IMR-90 (cell line): ENCODE data around the gene ZNF440. TPM values are rescaled to one million over a fixed set of nuclear protein-coding genes. Genes with fewer than 3 reads are reported as not detected.

Experiments
- ATAC-seq: fragments of 200-7000 bp; cut with Tn5 transposase; 2 replicates; pipeline ENCODE4 v1.9.1; 2020; ENCODE audit warnings: low read depth, mild to moderate bottlenecking, moderate library complexity
- BruUV-seq: library from RNA; stranded (reverse); fragments of 400-500 nt; replicated peaks from 2 replicates; lab custom pipeline; 2021; lab: Mats Ljungman, UMichigan
- CTCF ChIA-PET: fragments of 300-600 bp; formaldehyde crosslinking; extraction: SDS; loops from one replicate; lab custom pipeline; 2021; ENCODE audit warnings: antibody characterized with exemption; lab: Yijun Ruan, JAX
- POLR2A ChIA-PET: fragments of 300-600 bp; sonication (Branson Sonifier 250); formaldehyde crosslinking; loops from one replicate; lab custom pipeline; 2022; ENCODE audit warnings: antibody characterized with exemption; ENCODE audit not compliant: unreplicated experiment; lab: Charles Lee
- DNase-seq: peaks from one replicate; pipeline ENCODE4 v3.0.0; 2013
- H2AFZ ChIP-seq: replicated peaks from 2 replicates; pipeline ENCODE3; 2013; ENCODE audit warnings: low read length, mild to moderate bottlenecking; ENCODE audit not compliant: poor library complexity
- H2AK5ac ChIP-seq: 2 replicates; pipeline ENCODE4 v1.6.1; 2013; ENCODE audit warnings: low read depth, low read length, inconsistent platforms
- H2AK9ac ChIP-seq: replicated peaks from 2 replicates; pipeline ENCODE3; 2013; ENCODE audit warnings: mild to moderate bottlenecking, low read depth, low read length, moderate library complexity; ENCODE audit not compliant: poor library complexity
- H2BK120ac ChIP-seq: 2 replicates; pipeline ENCODE4 v1.6.1; 2013; ENCODE audit warnings: low read depth, low read length, inconsistent platforms
- H2BK15ac ChIP-seq: 3 replicates; pipeline ENCODE4 v1.6.1; 2013; ENCODE audit warnings: low read depth, low read length, inconsistent platforms
- H2BK20ac ChIP-seq: 2 replicates; pipeline ENCODE4 v1.6.1; 2013; ENCODE audit warnings: low read depth, mild to moderate bottlenecking, inconsistent platforms, low read length, moderate library complexity
- H2BK5ac ChIP-seq: 2 replicates; pipeline ENCODE4 v1.6.1; 2013; ENCODE audit warnings: mild to moderate bottlenecking, low read depth, low read length, inconsistent platforms; ENCODE audit not compliant: poor library complexity, severe bottlenecking
- H3K14ac ChIP-seq: replicated peaks from 2 replicates; pipeline ENCODE4 v1.6.1; 2013; ENCODE audit warnings: low read depth, low read length, inconsistent platforms
- H3K18ac ChIP-seq: 2 replicates; pipeline ENCODE4 v1.6.1; 2013; ENCODE audit warnings: low read depth, low read length, control low read depth
- H3K23ac ChIP-seq: 2 replicates; pipeline ENCODE4 v1.6.1; 2013; ENCODE audit warnings: low read depth, low read length, inconsistent platforms
- H3K27ac ChIP-seq: 2 replicates; pipeline ENCODE4 v1.5.1; 2013; ENCODE audit warnings: mild to moderate bottlenecking, control low read depth, low read length; ENCODE audit not compliant: insufficient read depth
- H3K27me3 ChIP-seq: 2 replicates; pipeline ENCODE4 v1.6.1; 2013; ENCODE audit warnings: low read length; ENCODE audit not compliant: control insufficient read depth, insufficient read depth
- H3K36me3 ChIP-seq: 2 replicates; pipeline ENCODE4 v1.6.1; 2013; ENCODE audit warnings: low read length, mixed read lengths; ENCODE audit not compliant: control insufficient read depth, insufficient read depth
- H3K4ac ChIP-seq: 2 replicates; pipeline ENCODE4 v1.6.1; 2013; ENCODE audit warnings: low read depth, low read length, inconsistent platforms
- H3K4me1 ChIP-seq: 2 replicates; pipeline ENCODE4 v1.6.1; 2013; ENCODE audit warnings: low read length, mixed read lengths; ENCODE audit not compliant: control insufficient read depth, insufficient read depth
- H3K4me2 ChIP-seq: 2 replicates; pipeline ENCODE4 v1.6.1; 2013; ENCODE audit warnings: low read depth, mild to moderate bottlenecking, control low read depth, low read length, moderate library complexity
- H3K4me3 ChIP-seq: 2 replicates; pipeline ENCODE4 v1.5.1; 2013; ENCODE audit warnings: low read depth, mild to moderate bottlenecking, control low read depth, low read length, moderate library complexity; ENCODE audit not compliant: insufficient read depth
- H3K56ac ChIP-seq: 2 replicates; pipeline ENCODE4 v1.6.1; 2013; ENCODE audit warnings: low read length, inconsistent platforms; ENCODE audit not compliant: insufficient read depth; ENCODE audit errors: extremely low read depth
- H3K79me1 ChIP-seq, 2 experiments: 2 replicates each; pipeline ENCODE4 v1.6.1; 2013; ENCODE audit warnings: low read length in 2 of 2, inconsistent platforms in 1 of 2, low read depth in 1 of 2
- H3K9ac ChIP-seq: 2 replicates; pipeline ENCODE4 v1.6.1; 2013; ENCODE audit warnings: low read depth, low read length, control low read depth
- H3K9me1 ChIP-seq: 2 replicates; pipeline ENCODE4 v1.6.1; 2013; ENCODE audit warnings: low read length, inconsistent platforms; ENCODE audit not compliant: insufficient read depth
- H3K9me3 ChIP-seq: 2 replicates; pipeline ENCODE4 v1.6.1; 2013; ENCODE audit warnings: low read length; ENCODE audit not compliant: control insufficient read depth, insufficient read depth
- H4K20me1 ChIP-seq: 2 replicates; pipeline ENCODE4 v1.6.1; 2013; ENCODE audit warnings: low read length, inconsistent platforms; ENCODE audit not compliant: insufficient read depth
- H4K5ac ChIP-seq: 2 replicates; pipeline ENCODE4 v1.6.1; 2013; ENCODE audit warnings: mild to moderate bottlenecking, low read depth, low read length, control low read depth
- H4K8ac ChIP-seq, 2 experiments: 2 replicates each; pipeline ENCODE4 v1.6.1; 2013; ENCODE audit warnings: low read depth in 2 of 2, low read length in 2 of 2, control low read depth in 1 of 2, inconsistent platforms in 1 of 2
- H4K91ac ChIP-seq: 2 replicates; pipeline ENCODE4 v1.6.1; 2013; ENCODE audit warnings: low read depth, low read length, inconsistent platforms; ENCODE audit not compliant: insufficient read depth
- ELK1 ChIP-seq: fragments of 150-350 bp; IDR thresholded peaks from 2 replicates; pipeline ENCODE4 v1.6.1; 2016; ENCODE audit warnings: low read depth, mild to moderate bottlenecking, low read length, moderate library complexity, borderline replicate concordance
- POLR2A ChIP-seq: IDR thresholded peaks from 2 replicates; pipeline ENCODE4 v1.6.1; 2012; ENCODE audit warnings: mild to moderate bottlenecking, low read depth, low read length
- WGBS, 2 experiments: methylation state at CpG; one replicate each; pipeline versions ENCODE4 v1.1.5 to v1.1.7; 2013; ENCODE audit warnings: missing lambda C conversion rate in 2 of 2; ENCODE audit not compliant: insufficient read length in 1 of 2; ENCODE audit errors: extremely low coverage in 2 of 2; 5-methylcytosine and 5-hydroxymethylcytosine counted together
- dilution Hi-C: fragments of 300-500 bp; cut with HindIII; formaldehyde crosslinking; loops from one replicate; pipeline ENCODE4 v1.14.3; 2018; ENCODE audit warnings: low sequenced_read_pairs; ENCODE audit not compliant: unreplicated experiment
- in situ Hi-C: fragments of 300-500 bp; cut with MboI; formaldehyde crosslinking; loops from 3 replicates; pipeline ENCODE4 v1.14.3; 2019; ENCODE audit warnings: low sequenced_read_pairs, inconsistent platforms, mixed read lengths
- intact Hi-C: fragments of 100-400 bp; cut with micrococcal nuclease; formaldehyde crosslinking; loops from 2 replicates; pipeline ENCODE4 v1.10.0; 2022
- polyA plus RNA-seq, 3 experiments: library from polyadenylated mRNA; depleted of rRNA; stranded (reverse); fragments of >200 nt; gene quantifications; 2 replicates each; pipeline ENCODE4 v1.2.3, GENCODE V29; 2012; ENCODE audit warnings: low replicate concordance in 1 of 3
- total RNA-seq: library from RNA; depleted of rRNA; stranded (reverse); fragments of >200 nt; gene quantifications from 2 replicates; pipeline ENCODE4 v1.2.3, GENCODE V29; 2012

Gene ZNF440
- total and polyA plus RNA-seq, 2 of the 4 experiments (the other 2 are of a cell fraction): 2.8 to 8.4 TPM

- Histone ChIP-seq H2AFZ (no peak overlapping the region), H2BK15ac (no peak overlapping the region), H3K36me3 (no peaks in the 10 kb centered on the region), H2AK9ac (no peak overlapping the region), H4K91ac (no peak overlapping the region), H3K9me3 (no peaks in the 10 kb centered on the region), H4K8ac (no peak overlapping the region), H3K9ac (no peak overlapping the region), H3K56ac (no peak overlapping the region), H3K27me3 (no peaks in the 10 kb centered on the region), H3K27ac (no peak overlapping the region), H3K9me1 (no peaks in the 10 kb centered on the region), H4K20me1 (no peaks in the 10 kb centered on the region), H3K4ac (no peak overlapping the region), H3K23ac (no peak overlapping the region), H3K79me1 (no peaks in the 10 kb centered on the region), H3K18ac (no peak overlapping the region), H2BK20ac (no peak overlapping the region), H4K5ac (no peak overlapping the region), H2BK120ac (no peak overlapping the region), H2BK5ac (no peak overlapping the region), H3K14ac (no peak overlapping the region), H2AK5ac (no peak overlapping the region), H3K4me2 (no peak overlapping the region), H3K4me1 (no peaks in the 10 kb centered on the region), H3K4me3 (no peak overlapping the region)
- dilution Hi-C loops: no loop called here
- 100% methylated on average over 3 of the region's 12 CpGs; no CpG with 5 or more reads in 1 of the 2 experiments for WGBS, 2 experiments
- no peak for ATAC-seq
- DNase-seq: no peak
- intact Hi-C loops: loop anchor here (5.0 kb wide), 2 partner anchors 83 to 792 kb away; partner anchors contain the start of gene ZNF491
- ChIA-PET POLR2A (no interaction called here), CTCF (interaction anchor here (1.5 kb wide), 1 partner anchor 108 kb away, joined by 3 read pairs; no protein-coding TSS in a partner anchor)
- BruUV-seq: no TSS peak
- TF ChIP-seq ELK1: no peak
- no peak for TF ChIP-seq POLR2A
- in situ Hi-C loops: loop anchor here (5.0 kb wide), 1 partner anchor 262 kb away; the partner anchor contains the start of gene ZNF20
These were observed 66.5 kb downstream of the ZNF440 start for GRCh38 chr19:11880598-11880997.
